GM18873 (cell line): ENCODE data around the gene COL9A1.

Source experiments
- ATAC-seq: cut with Tn5 transposase; IDR thresholded peaks from one replicate; pipeline ENCODE4 v1.9.1; 2021; ENCODE audit warnings: mild to moderate bottlenecking, moderate library complexity, moderate number of reproducible peaks; ENCODE audit not compliant: unreplicated experiment, low FRiP score

The COL9A1 gene

GRCh38 chr6:70180183-70180900, 122.5 kb downstream of the COL9A1 start:
- no peak for ATAC-seq

- ATAC-seq = no peak
Observed at GRCh38 chr6:70176842-70177550, 125.9 kb downstream of the COL9A1 start.

GRCh38 chr6:70175770-70176169, 127.1 kb downstream of the COL9A1 start:
- ATAC-seq = no peak

GRCh38 chr6:70172252-70172651, 130.6 kb downstream of the COL9A1 start:
- ATAC-seq = no peak

GRCh38 chr6:70171236-70171635, 131.6 kb downstream of the COL9A1 start:
- ATAC-seq = no peak

GRCh38 chr6:70168681-70169377, 134.1 kb downstream of the COL9A1 start:
- ATAC-seq = no peak
